ENCODE data around the gene DNAH2. TPM values are rescaled to one million over a fixed set of nuclear protein-coding genes. Genes with fewer than 3 reads are reported as not detected.

The DNAH2 gene
- total RNA-seq, 1 donor, result under 0.01 TPM

DNA sequence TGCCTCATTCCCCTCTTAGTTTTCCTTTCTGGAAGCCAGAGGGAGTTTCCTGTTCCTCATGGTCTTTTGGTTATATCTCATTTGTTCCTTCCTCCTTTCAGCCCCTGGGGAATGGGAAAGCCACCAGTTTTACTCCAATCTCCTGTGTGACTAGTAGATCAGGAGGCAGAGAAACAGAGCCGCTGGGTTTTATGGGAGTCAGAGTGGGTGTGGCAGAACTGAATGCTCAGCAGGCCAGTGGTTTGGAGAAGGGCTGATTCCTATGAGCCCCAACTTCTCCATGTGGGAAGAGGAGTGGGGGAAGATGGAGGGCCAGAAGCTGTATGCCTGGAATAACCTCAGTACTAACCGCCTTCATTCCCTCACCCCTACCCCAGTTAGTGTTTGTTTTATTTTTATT is 4.1 kb downstream of the DNAH2 start:
- H3K27ac ChIP-seq (ENCODE audit: low read depth, low read length), result no peak overlapping the region
- peak; percentile 45 for DNase-seq (ENCODE audit: insufficient read length, low spot score, missing footprints)
- TF ChIP-seq, protein P1, sequence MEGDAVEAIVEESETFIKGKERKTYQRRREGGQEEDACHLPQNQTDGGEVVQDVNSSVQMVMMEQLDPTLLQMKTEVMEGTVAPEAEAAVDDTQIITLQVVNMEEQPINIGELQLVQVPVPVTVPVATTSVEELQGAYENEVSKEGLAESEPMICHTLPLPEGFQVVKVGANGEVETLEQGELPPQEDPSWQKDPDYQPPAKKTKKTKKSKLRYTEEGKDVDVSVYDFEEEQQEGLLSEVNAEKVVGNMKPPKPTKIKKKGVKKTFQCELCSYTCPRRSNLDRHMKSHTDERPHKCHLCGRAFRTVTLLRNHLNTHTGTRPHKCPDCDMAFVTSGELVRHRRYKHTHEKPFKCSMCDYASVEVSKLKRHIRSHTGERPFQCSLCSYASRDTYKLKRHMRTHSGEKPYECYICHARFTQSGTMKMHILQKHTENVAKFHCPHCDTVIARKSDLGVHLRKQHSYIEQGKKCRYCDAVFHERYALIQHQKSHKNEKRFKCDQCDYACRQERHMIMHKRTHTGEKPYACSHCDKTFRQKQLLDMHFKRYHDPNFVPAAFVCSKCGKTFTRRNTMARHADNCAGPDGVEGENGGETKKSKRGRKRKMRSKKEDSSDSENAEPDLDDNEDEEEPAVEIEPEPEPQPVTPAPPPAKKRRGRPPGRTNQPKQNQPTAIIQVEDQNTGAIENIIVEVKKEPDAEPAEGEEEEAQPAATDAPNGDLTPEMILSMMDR (IDR thresholded peaks at IDR 0.05; ENCODE audit: extremely low read depth, low read depth, low read length), result no peak
- H3K9me3 ChIP-seq (ENCODE audit: low read depth, low read length), result no peaks in the 10 kb centered on the region
- H2AFZ ChIP-seq (ENCODE audit: low read length), result no peak overlapping the region
- H3K4me1 ChIP-seq (ENCODE audit: insufficient read depth, low read length), result peaks cover 10% of the 10 kb centered on the region
- H4K20me1 ChIP-seq (ENCODE audit: insufficient read depth, low read length), result no peaks in the 10 kb centered on the region
- H3K36me3 ChIP-seq (ENCODE audit: insufficient read depth, low read length), result no peaks in the 10 kb centered on the region
- no peaks in the 10 kb centered on the region for H3K79me2 ChIP-seq (ENCODE audit: insufficient read depth, low read length)
- no peak overlapping the region for H3K4me3 ChIP-seq (ENCODE audit: insufficient read depth, low read length)
- no peak overlapping the region for H3K4me2 ChIP-seq (ENCODE audit: insufficient read depth, low read length)
- H3K27me3 ChIP-seq (ENCODE audit: insufficient read depth, low read length), result peaks cover 45% of the 10 kb centered on the region

- no peak for DNase-seq (ENCODE audit: insufficient read length, low spot score, missing footprints)
- Histone ChIP-seq H3K27me3 (ENCODE audit: insufficient read depth, low read length) (peaks cover 14% of the 10 kb centered on the region), H4K20me1 (ENCODE audit: insufficient read depth, low read length) (no peaks in the 10 kb centered on the region), H3K4me2 (ENCODE audit: insufficient read depth, low read length) (no peak overlapping the region), H2AFZ (ENCODE audit: low read length) (no peak overlapping the region), H3K36me3 (ENCODE audit: insufficient read depth, low read length) (no peaks in the 10 kb centered on the region), H3K27ac (ENCODE audit: low read depth, low read length) (no peak overlapping the region), H3K9me3 (ENCODE audit: low read depth, low read length) (no peaks in the 10 kb centered on the region), H3K4me3 (ENCODE audit: insufficient read depth, low read length) (no peak overlapping the region), H3K4me1 (ENCODE audit: insufficient read depth, low read length) (no peaks in the 10 kb centered on the region), H3K79me2 (ENCODE audit: insufficient read depth, low read length) (no peaks in the 10 kb centered on the region)
- TF ChIP-seq, protein P1 (IDR thresholded peaks at IDR 0.05; ENCODE audit: extremely low read depth, low read depth, low read length), result no peak
Measured at GRCh38 chr17:7727886-7728285, 10.3 kb downstream of the DNAH2 start.

- no peak overlapping the region for H3K27ac ChIP-seq (ENCODE audit: low read depth, low read length)
- TF ChIP-seq, protein P1 (IDR thresholded peaks at IDR 0.05; ENCODE audit: extremely low read depth, low read depth, low read length), result no peak
- H3K36me3 ChIP-seq (ENCODE audit: insufficient read depth, low read length), result no peaks in the 10 kb centered on the region
- no peaks in the 10 kb centered on the region for H4K20me1 ChIP-seq (ENCODE audit: insufficient read depth, low read length)
- no peak overlapping the region for H3K4me3 ChIP-seq (ENCODE audit: insufficient read depth, low read length)
- DNase-seq (ENCODE audit: insufficient read length, low spot score, missing footprints), result peak; percentile 72
- H3K4me1 ChIP-seq (ENCODE audit: insufficient read depth, low read length), result no peaks in the 10 kb centered on the region
- no peak overlapping the region for H2AFZ ChIP-seq (ENCODE audit: low read length)
- H3K27me3 ChIP-seq (ENCODE audit: insufficient read depth, low read length), result peaks cover 16% of the 10 kb centered on the region
- H3K4me2 ChIP-seq (ENCODE audit: insufficient read depth, low read length), result no peak overlapping the region
- no peaks in the 10 kb centered on the region for H3K9me3 ChIP-seq (ENCODE audit: low read depth, low read length)
- no peaks in the 10 kb centered on the region for H3K79me2 ChIP-seq (ENCODE audit: insufficient read depth, low read length)
Measured at GRCh38 chr17:7729816-7730215, 12.3 kb downstream of the DNAH2 start.

DNA sequence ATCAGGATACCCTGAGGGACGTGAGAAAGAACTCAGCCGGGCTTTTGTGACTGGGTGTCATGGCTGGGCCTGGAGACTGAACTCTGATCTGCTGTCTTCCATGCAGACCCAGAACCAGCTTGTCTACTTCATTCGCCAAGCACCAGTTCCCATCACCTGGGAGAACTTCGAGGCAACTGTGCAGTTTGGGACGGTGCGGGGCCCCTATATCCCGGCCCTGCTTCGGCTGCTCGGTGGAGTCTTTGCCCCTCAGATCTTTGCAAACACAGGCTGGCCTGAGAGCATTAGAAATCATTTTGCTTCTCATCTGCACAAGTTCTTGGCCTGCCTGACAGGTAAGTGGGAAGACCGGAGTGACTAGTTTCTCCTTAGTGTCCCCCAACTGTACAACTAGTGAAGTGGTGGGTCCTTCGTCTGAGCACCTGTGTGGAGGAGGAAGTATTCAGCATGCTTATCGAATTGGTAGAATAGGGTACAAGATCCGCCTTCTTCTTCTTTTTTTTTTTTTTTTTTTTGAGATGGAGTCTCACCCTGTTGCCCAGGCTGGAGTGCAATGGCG is 15.5 kb downstream of the DNAH2 start:
- Histone ChIP-seq H3K27ac (ENCODE audit: low read depth, low read length) (no peak overlapping the region), H3K4me2 (ENCODE audit: insufficient read depth, low read length) (no peak overlapping the region), H3K9me3 (ENCODE audit: low read depth, low read length) (no peaks in the 10 kb centered on the region), H3K4me3 (ENCODE audit: insufficient read depth, low read length) (no peak overlapping the region), H3K36me3 (ENCODE audit: insufficient read depth, low read length) (no peaks in the 10 kb centered on the region), H2AFZ (ENCODE audit: low read length) (no peak overlapping the region), H3K4me1 (ENCODE audit: insufficient read depth, low read length) (no peaks in the 10 kb centered on the region), H3K79me2 (ENCODE audit: insufficient read depth, low read length) (no peaks in the 10 kb centered on the region), H4K20me1 (ENCODE audit: insufficient read depth, low read length) (no peaks in the 10 kb centered on the region), H3K27me3 (ENCODE audit: insufficient read depth, low read length) (peaks cover 32% of the 10 kb centered on the region)
- TF ChIP-seq, protein P1 (IDR thresholded peaks at IDR 0.05; ENCODE audit: extremely low read depth, low read depth, low read length), result no peak
- DNase-seq (ENCODE audit: insufficient read length, low spot score, missing footprints), result peak; percentile 5

All from osteoblast (primary cell).